Keratinocyte (primary cell): ENCODE results near the gene ZBTB38. TPM values are rescaled to one million over a fixed set of nuclear protein-coding genes. Genes with fewer than 3 reads are reported as not detected.

Experiments
- DNase-seq: peaks from one replicate; pipeline ENCODE4 v3.0.0-alpha.2; 2011; ENCODE audit warnings: low read depth, missing footprints, low spot score
- FAIRE-seq: peaks from 2 replicates; lab custom pipeline; 2011; peaks lifted over from hg19 to GRCh38; lab: Jason Lieb, UNC
- H2AFZ ChIP-seq: 2 replicates; pipeline ENCODE4 v1.6.0; 2012; ENCODE audit warnings: low read length, control low read depth, inconsistent platforms; ENCODE audit not compliant: control insufficient read depth
- H3K27ac ChIP-seq: 2 replicates; pipeline ENCODE4 v1.5.1; 2011; ENCODE audit warnings: low read length; ENCODE audit not compliant: control insufficient read depth, insufficient read depth
- H3K27me3 ChIP-seq: 3 replicates; pipeline ENCODE4 v1.6.0; 2011; ENCODE audit warnings: low read length; ENCODE audit not compliant: control insufficient read depth, insufficient read depth; ENCODE audit errors: extremely low read depth
- H3K36me3 ChIP-seq, 2 experiments: 2 replicates in 1 of 2; 3 replicates in 1 of 2; pipeline ENCODE4 v1.5.1; 2011; ENCODE audit warnings: low read length in 2 of 2, mild to moderate bottlenecking in 1 of 2; ENCODE audit not compliant: control insufficient read depth in 2 of 2, insufficient read depth in 2 of 2; ENCODE audit errors: extremely low read depth in 1 of 2
- H3K4me1 ChIP-seq: 3 replicates; pipeline ENCODE4 v1.5.1; 2011; ENCODE audit warnings: low read length; ENCODE audit not compliant: control insufficient read depth, insufficient read depth; ENCODE audit errors: extremely low read depth
- H3K4me2 ChIP-seq: 3 replicates; pipeline ENCODE4 v1.6.0; 2011; ENCODE audit warnings: low read depth, low read length; ENCODE audit not compliant: control insufficient read depth, insufficient read depth; ENCODE audit errors: extremely low read depth
- H3K4me3 ChIP-seq, 3 experiments: fragments of 200-600 bp in 1 of 3; sonication (generic) in 1 of 3; 2 replicates in 2 of 3; 3 replicates in 1 of 3; pipeline ENCODE4 v1.5.1; 2011 to 2016; ENCODE audit warnings: low read length in 3 of 3, mild to moderate bottlenecking in 3 of 3, control low read depth in 2 of 3, inconsistent platforms in 1 of 3, low read depth in 1 of 3, mixed read lengths in 1 of 3, mixed run types in 1 of 3, moderate library complexity in 1 of 3; ENCODE audit not compliant: control insufficient read depth in 2 of 3, insufficient read depth in 2 of 3; ENCODE audit errors: extremely low read depth in 1 of 3
- H3K79me2 ChIP-seq: 2 replicates; pipeline ENCODE4 v1.6.0; 2012; ENCODE audit warnings: low read length; ENCODE audit not compliant: control insufficient read depth, insufficient read depth
- H3K9ac ChIP-seq: 3 replicates; pipeline ENCODE4 v1.6.0; 2011; ENCODE audit warnings: low read length; ENCODE audit not compliant: control insufficient read depth, insufficient read depth; ENCODE audit errors: extremely low read depth
- H3K9me1 ChIP-seq: 3 replicates; pipeline ENCODE4 v1.6.0; 2011; ENCODE audit warnings: low read length; ENCODE audit not compliant: control insufficient read depth, insufficient read depth; ENCODE audit errors: extremely low read depth
- H3K9me3 ChIP-seq: 2 replicates; pipeline ENCODE4 v1.5.1; 2012; ENCODE audit warnings: low read depth, low read length; ENCODE audit not compliant: control insufficient read depth
- H4K20me1 ChIP-seq: 3 replicates; pipeline ENCODE4 v1.6.0; 2011; ENCODE audit warnings: low read length; ENCODE audit not compliant: control insufficient read depth, insufficient read depth; ENCODE audit errors: extremely low read depth
- CTCF ChIP-seq, 3 experiments: IDR thresholded peaks in 1 of 3; conservative IDR thresholded peaks in 1 of 3; optimal IDR thresholded peaks in 1 of 3; 2 replicates in 2 of 3; 3 replicates in 1 of 3; pipeline versions ENCODE3 to v1.5.1; 2011; ENCODE audit warnings: low read length in 3 of 3, mild to moderate bottlenecking in 3 of 3, moderate library complexity in 2 of 3, control low read depth in 1 of 3, inconsistent platforms in 1 of 3; ENCODE audit not compliant: insufficient read depth in 2 of 3; ENCODE audit errors: extremely low read depth in 1 of 3
- EZH2 ChIP-seq: IDR thresholded peaks from one replicate; pipeline ENCODE4 v1.6.1; 2012; ENCODE audit warnings: inconsistent platforms, mild to moderate bottlenecking, low read length, moderate library complexity
- dilution Hi-C: fragments of 300-500 bp; cut with MboI; formaldehyde crosslinking; loops from one replicate; pipeline ENCODE4 v1.7.0; 2020; ENCODE audit warnings: low sequenced_read_pairs; ENCODE audit not compliant: extremely low pct_ligation_motif_present
- polyA plus RNA-seq, 5 experiments: library from polyadenylated mRNA; depleted of rRNA in 3 of 5; stranded (reverse) in 3 of 5; stranded (forward) in 1 of 5; unstranded in 1 of 5; fragments of >200 nt; gene quantifications; 1 replicate in 1 of 5; 2 replicates in 3 of 5; 3 replicates in 1 of 5; pipeline versions ENCODE4 v1.2.1 to v1.2.3, GENCODE V29; 2011 to 2012; ENCODE audit warnings: missing spikeins in 2 of 5, low read depth in 1 of 5, low replicate concordance in 1 of 5

ZBTB38 gene
- polyA plus RNA-seq, 1 donor (not counting 4 experiments of a cell fraction or from before 2014, with no cell fraction given): 34.9 TPM

DNA sequence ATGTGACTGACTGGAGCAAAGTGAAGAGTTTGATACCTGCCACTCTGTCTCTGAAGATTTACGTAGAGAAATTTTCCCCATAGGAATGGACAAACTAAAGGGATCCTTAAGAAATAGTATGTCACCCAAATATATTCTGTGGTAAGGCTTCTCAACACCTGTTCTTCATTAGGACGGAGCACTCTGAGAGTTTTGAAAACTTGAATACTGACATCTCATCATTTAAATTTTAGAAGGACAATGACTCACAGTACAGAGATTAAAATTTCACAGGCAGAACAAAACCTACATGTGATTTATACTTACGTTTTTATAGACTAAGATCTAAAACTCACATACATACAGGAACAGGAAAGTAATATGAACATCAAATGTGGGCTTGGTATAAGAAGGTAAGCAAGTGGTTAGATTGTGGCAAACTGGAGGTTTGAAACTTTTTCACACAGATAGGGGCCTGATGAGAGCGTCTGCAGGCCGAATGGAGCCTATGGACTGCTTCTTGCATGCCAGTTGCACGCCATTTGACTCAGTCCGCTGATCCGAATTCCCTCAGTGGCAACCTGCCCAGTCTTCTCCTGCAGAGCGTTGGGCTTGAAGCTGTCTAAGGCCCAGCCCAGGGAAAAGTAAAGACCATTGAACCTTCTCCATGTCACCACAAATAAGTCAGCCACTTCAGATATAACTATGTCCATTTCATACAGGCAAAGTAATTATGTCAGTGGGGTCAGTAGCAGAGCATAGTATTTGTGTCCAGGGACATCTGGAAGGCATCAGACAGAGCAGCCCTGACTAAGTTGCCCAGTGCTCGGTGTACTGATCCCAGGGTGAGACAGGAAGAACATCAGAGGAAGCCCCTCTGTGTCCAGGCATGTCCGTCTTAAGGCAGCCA, 45.7 kb downstream of the ZBTB38 start:
- peaks cover 19 to 25% of the 10 kb centered on the region in 2 experiments for H3K36me3 ChIP-seq
- DNase-seq (no peak), FAIRE-seq (no peak)
- H3K27ac ChIP-seq: no peak overlapping the region
- no peaks in the 10 kb centered on the region for H4K20me1 ChIP-seq
- H2AFZ ChIP-seq: no peak overlapping the region
- H3K79me2 ChIP-seq: peaks cover 65% of the 10 kb centered on the region
- dilution Hi-C loops: no loop called here
- H3K4me2 ChIP-seq: no peak overlapping the region
- no peaks in the 10 kb centered on the region for H3K27me3 ChIP-seq
- H3K9me1 ChIP-seq: no peaks in the 10 kb centered on the region
- H3K4me1 ChIP-seq: peaks cover 44% of the 10 kb centered on the region
- no peak overlapping the region for H3K4me3 ChIP-seq
- H3K9me3 ChIP-seq: no peaks in the 10 kb centered on the region
- no peak overlapping the region for H3K9ac ChIP-seq
- TF ChIP-seq EZH2 (no peak), CTCF (optimal IDR thresholded peaks at IDR 0.05 in 1 of 3, IDR thresholded peaks at IDR 0.05 in 1 of 3, conservative IDR thresholded peaks at IDR 0.05 in 1 of 3; ENCODE audit: extremely low read depth in 1 of 3, insufficient read depth in 2 of 3, low read length in 3 of 3) (no peak)

DNA sequence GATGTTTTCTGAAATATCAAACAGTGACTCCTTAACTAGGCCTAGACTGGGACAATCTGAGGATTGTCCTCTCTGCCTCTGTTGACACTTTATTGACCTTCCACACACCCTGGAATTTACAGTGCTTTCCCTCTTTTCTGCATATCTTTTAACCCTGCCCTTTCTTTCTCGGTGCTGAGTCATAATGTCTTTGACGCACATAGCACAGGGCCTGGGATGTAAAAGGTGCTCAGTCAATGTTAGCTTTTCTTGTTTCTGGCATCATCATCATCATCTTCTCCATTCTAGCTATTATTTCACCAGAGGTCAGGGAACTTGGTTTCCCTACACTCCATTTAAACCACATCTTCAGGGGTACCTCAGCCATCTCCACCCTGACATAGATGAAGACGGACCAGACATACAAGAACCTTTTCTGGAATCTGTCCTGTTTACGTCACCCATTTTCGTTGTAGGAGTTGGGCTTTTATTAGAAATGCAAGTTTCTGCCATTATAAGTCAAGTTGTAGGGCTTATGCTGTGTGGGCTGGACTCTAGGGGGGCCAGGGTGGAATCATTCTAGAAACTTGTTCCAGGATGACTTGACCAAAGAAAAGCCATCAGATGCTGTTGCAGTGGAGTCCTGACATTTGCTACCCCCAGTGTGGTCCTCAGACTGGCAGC, 46.6 kb downstream of the ZBTB38 start:
- Histone ChIP-seq H3K27ac (no peak overlapping the region), H2AFZ (no peak overlapping the region), H3K4me1 (peaks cover 37% of the 10 kb centered on the region), H3K4me3 (no peak overlapping the region), H3K9ac (no peak overlapping the region), H3K4me2 (no peak overlapping the region), H3K79me2 (peaks cover 68% of the 10 kb centered on the region), H3K9me1 (no peaks in the 10 kb centered on the region), H3K36me3 (peaks cover 19 to 28% of the 10 kb centered on the region in 2 experiments), H3K27me3 (no peaks in the 10 kb centered on the region), H3K9me3 (no peaks in the 10 kb centered on the region), H4K20me1 (no peaks in the 10 kb centered on the region)
- FAIRE-seq: no peak
- no peak for TF ChIP-seq CTCF (optimal IDR thresholded peaks at IDR 0.05 in 1 of 3, IDR thresholded peaks at IDR 0.05 in 1 of 3, conservative IDR thresholded peaks at IDR 0.05 in 1 of 3; ENCODE audit: extremely low read depth in 1 of 3, insufficient read depth in 2 of 3, low read length in 3 of 3)
- no peak for TF ChIP-seq EZH2
- DNase-seq: no peak
- dilution Hi-C loops: no loop called here
